Measurements from ENCODE around the gene HNRNPR. TPM values are rescaled to one million over a fixed set of nuclear protein-coding genes. Genes with fewer than 3 reads are reported as not detected.
A peak's percentile ranks its signal among the peaks of the same experiment; 100 is the strongest.

The HNRNPR gene
- total and polyA plus RNA-seq, 9 of the 15 experiments (the other 6 are each of a cell fraction or from before 2014, with no cell fraction given): 80.9 to 372 (median 301) TPM

- peak in 1 of 3 experiments; percentile 36; a peak in 1 of 6 replicates for TF ChIP-seq ZBTB11 (CRISPR knock-in tag; IDR thresholded peaks at IDR 0.05)
- TF ChIP-seq ZBTB33 (CRISPR knock-in tag; IDR thresholded peaks at IDR 0.05): no peak
- TF ChIP-seq DPF2 (IDR thresholded peaks at IDR 0.05): peak; percentile 54; the same call in 1 of the 2 replicates
- no peak for TF ChIP-seq RBM14 (IDR thresholded peaks at IDR 0.05; ENCODE audit: borderline replicate concordance, insufficient read depth, low read depth, low read length)
- TF ChIP-seq THAP7 (CRISPR knock-in tag; IDR thresholded peaks at IDR 0.05): no peak
- no peak for TF ChIP-seq RERE (CRISPR knock-in tag; IDR thresholded peaks at IDR 0.05; ENCODE audit: borderline replicate concordance)
- peak; percentile 7; the same call in 1 of the 2 replicates for TF ChIP-seq PHF8 (IDR thresholded peaks at IDR 0.05; ENCODE audit: borderline replicate concordance, low read length)
- no peak for TF ChIP-seq CCAR2 (IDR thresholded peaks at IDR 0.05; ENCODE audit: low read depth, low read length)
Measured at GRCh38 chr1:23343221-23344110, 618 bp downstream of the HNRNPR start (continued).

Measured in K562 (cell line).